B cell (primary cell): Measurements from ENCODE around the gene FOXN3. TPM values are rescaled to one million over a fixed set of nuclear protein-coding genes. Genes with fewer than 3 reads are reported as not detected.

ENCODE experiments used
- ATAC-seq: fragments of 200-7000 bp; cut with Tn5 transposase; one replicate; pipeline ENCODE4 v1.10.0; 2021; ENCODE audit warnings: low read depth, mild to moderate bottlenecking, moderate number of reproducible peaks, moderate library complexity
- CTCF ChIA-PET: fragments of 350-600 bp; sonication (Branson Sonifier 250); formaldehyde crosslinking; loops from one replicate; lab custom pipeline; 2021; ENCODE audit warnings: antibody characterized with exemption, inconsistent platforms; lab: Charles Lee
- POLR2A ChIA-PET: fragments of 350-600 bp; sonication (Branson Sonifier 250); formaldehyde crosslinking; loops from one replicate; lab custom pipeline; 2021; ENCODE audit warnings: antibody characterized with exemption; lab: Charles Lee
- DNase-seq: peaks from one replicate; pipeline ENCODE4 v3.0.0; 2013
- H2AFZ ChIP-seq: 2 replicates; pipeline ENCODE4 v1.6.1; 2012; ENCODE audit warnings: mild to moderate bottlenecking, low read depth, low read length; ENCODE audit not compliant: insufficient read depth, poor library complexity, severe bottlenecking
- H3K27ac ChIP-seq, 2 donors: 1 replicate in 1 of 2; 2 replicates in 1 of 2; pipeline ENCODE4 v1.5.1; 2012 to 2013; ENCODE audit warnings: low read length in 2 of 2, mild to moderate bottlenecking in 2 of 2, moderate library complexity in 1 of 2
- H3K27me3 ChIP-seq, 4 experiments: fragments of 200-600 bp in 1 of 4; sonication (generic) in 1 of 4; replicated peaks in 1 of 4; 1 replicate in 2 of 4; 2 replicates in 2 of 4; pipeline versions ENCODE4 v1.6.1 to v1.7.0; 2013 to 2016; ENCODE audit warnings: low read length in 3 of 4, mild to moderate bottlenecking in 2 of 4, mixed read lengths in 1 of 4, moderate library complexity in 1 of 4; ENCODE audit not compliant: insufficient read depth in 4 of 4, control insufficient read depth in 3 of 4; ENCODE audit errors: control extremely low read depth in 1 of 4
- H3K36me3 ChIP-seq, 2 experiments: replicated peaks in 1 of 2; 1 replicate in 1 of 2; 2 replicates in 1 of 2; pipeline versions ENCODE4 v1.6.1 to v1.7.1; 2013; ENCODE audit warnings: low read length in 1 of 2; ENCODE audit not compliant: insufficient read depth in 2 of 2, control insufficient read depth in 1 of 2; ENCODE audit errors: control extremely low read depth in 1 of 2, extremely low read depth in 1 of 2
- H3K4me1 ChIP-seq, 2 donors: fragments of 200-600 bp in 1 of 2; sonication (generic) in 1 of 2; 1 replicate in 1 of 2; 2 replicates in 1 of 2; pipeline versions ENCODE4 v1.5.1 to v1.6.1; 2013 to 2017; ENCODE audit warnings: low read length in 2 of 2; ENCODE audit not compliant: control insufficient read depth in 2 of 2, insufficient read depth in 2 of 2
- H3K4me2 ChIP-seq: replicated peaks from 2 replicates; pipeline ENCODE3; 2012; ENCODE audit warnings: mild to moderate bottlenecking, low read depth, low read length; ENCODE audit not compliant: poor library complexity, severe bottlenecking
- H3K4me3 ChIP-seq, 5 experiments: fragments of 200-600 bp in 1 of 5; sonication (generic) in 1 of 5; 1 replicate in 3 of 5; 2 replicates in 2 of 5; pipeline versions ENCODE4 v1.5.1 to v1.7.0; 2011 to 2016; ENCODE audit warnings: low read length in 4 of 5, mild to moderate bottlenecking in 4 of 5, low read depth in 2 of 5, control low read depth in 1 of 5, moderate library complexity in 1 of 5; ENCODE audit not compliant: insufficient read depth in 1 of 5; ENCODE audit errors: control extremely low read depth in 1 of 5, extremely low read depth in 1 of 5
- H3K79me2 ChIP-seq: fragments of 200-600 bp; sonication (generic); one replicate; pipeline ENCODE4 v1.6.0; 2016; ENCODE audit warnings: low read length; ENCODE audit not compliant: control insufficient read depth, insufficient read depth
- H3K9ac ChIP-seq: fragments of 200-600 bp; sonication (generic); 2 replicates; pipeline ENCODE4 v1.6.1; 2017; ENCODE audit warnings: mild to moderate bottlenecking, low read length, moderate library complexity
- H3K9me3 ChIP-seq, 3 donors: one replicate each; pipeline versions ENCODE4 v1.6.1 to v1.7.1; 2013; ENCODE audit warnings: low read length in 2 of 3; ENCODE audit not compliant: control insufficient read depth in 2 of 3, insufficient read depth in 1 of 3; ENCODE audit errors: control extremely low read depth in 1 of 3
- H4K20me1 ChIP-seq: 2 replicates; pipeline ENCODE4 v1.6.0; 2012; ENCODE audit warnings: mild to moderate bottlenecking, low read length; ENCODE audit not compliant: insufficient read depth, control insufficient read depth, poor library complexity, severe bottlenecking
- H3K27ac Mint-ChIP-seq: one replicate; pipeline ENCODE4 v1.8.0; 2021; ENCODE audit warnings: mixed read lengths
- H3K27me3 Mint-ChIP-seq: one replicate; pipeline ENCODE4 v1.8.0; 2021; ENCODE audit warnings: mixed read lengths
- H3K4me1 Mint-ChIP-seq: one replicate; pipeline ENCODE4 v1.8.0; 2021; ENCODE audit warnings: mixed read lengths
- H3K4me3 Mint-ChIP-seq: one replicate; pipeline ENCODE4 v1.8.0; 2021; ENCODE audit warnings: mixed read lengths
- H3K9me3 Mint-ChIP-seq: one replicate; pipeline ENCODE4 v1.8.0; 2022; ENCODE audit warnings: mixed read lengths; ENCODE audit not compliant: insufficient read depth
- EZH2 ChIP-seq: IDR thresholded peaks from 2 replicates; pipeline ENCODE4 v1.6.1; 2012; ENCODE audit warnings: borderline replicate concordance, low read depth, mild to moderate bottlenecking, moderate library complexity, low read length; ENCODE audit not compliant: insufficient read depth, poor library complexity, severe bottlenecking
- WGBS: methylation state at CpG from one replicate; pipeline ENCODE4 v1.1.5; 2013; ENCODE audit warnings: missing lambda C conversion rate; ENCODE audit not compliant: insufficient coverage; 5-methylcytosine and 5-hydroxymethylcytosine counted together
- intact Hi-C: fragments of 100-400 bp; cut with micrococcal nuclease; formaldehyde crosslinking; loops from one replicate; pipeline ENCODE4 v1.10.0; 2022
- polyA plus RNA-seq: library from polyadenylated mRNA; depleted of rRNA; stranded (reverse); fragments of >200 nt; gene quantifications from 2 replicates; pipeline ENCODE4 v1.2.3, GENCODE V29; 2012
- total RNA-seq, 2 donors: library from RNA; stranded (reverse); fragments of 120-200 nt in 1 of 2; gene quantifications; 1 replicate in 1 of 2; 2 replicates in 1 of 2; pipeline versions ENCODE4 v1.2.3 to v1.2.4, GENCODE V29; 2013 to 2022
- TF ChIP-seq, protein P1 (sequence below): fragments of 200-600 bp; IDR thresholded peaks from one replicate; pipeline ENCODE4 v1.8.0; 2022; ENCODE audit warnings: antibody characterized with exemption, mild to moderate bottlenecking

The FOXN3 gene
- total and polyA plus RNA-seq, 2 donors (not counting 1 experiment from before 2014, with no cell fraction given) = 80.6 to 98.2 TPM

- peak overlapping the region; percentile 100 for H3K27ac Mint-ChIP-seq
- 88% methylated on average over 11 of the region's 16 CpGs for WGBS
- H3K4me3 ChIP-seq = peak overlapping the region in 1 of 5 experiments; percentile 10
- DNase-seq (peak; percentile 92), ATAC-seq (peak; percentile 42)
- H3K36me3 ChIP-seq = no peaks in the 10 kb centered on the region
- H3K4me2 ChIP-seq = peak overlapping the region; percentile 81
- no peaks in the 10 kb centered on the region for H4K20me1 ChIP-seq
- ChIA-PET POLR2A (interaction anchor here (0.9 to 3.3 kb wide), 7 partner anchors 12 to 416 kb away, joined by 3 to 20 read pairs (median 5); no protein-coding TSS in a partner anchor), CTCF (interaction anchor here (0.6 to 3.5 kb wide), 8 partner anchors 10 to 128 kb away, joined by 3 to 24 read pairs (median 4); no protein-coding TSS in a partner anchor)
- H3K27me3 ChIP-seq = no peaks in the 10 kb centered on the region
- H3K27me3 Mint-ChIP-seq = no peaks in the 10 kb centered on the region
- no peak for TF ChIP-seq EZH2
- TF ChIP-seq, protein P1, sequence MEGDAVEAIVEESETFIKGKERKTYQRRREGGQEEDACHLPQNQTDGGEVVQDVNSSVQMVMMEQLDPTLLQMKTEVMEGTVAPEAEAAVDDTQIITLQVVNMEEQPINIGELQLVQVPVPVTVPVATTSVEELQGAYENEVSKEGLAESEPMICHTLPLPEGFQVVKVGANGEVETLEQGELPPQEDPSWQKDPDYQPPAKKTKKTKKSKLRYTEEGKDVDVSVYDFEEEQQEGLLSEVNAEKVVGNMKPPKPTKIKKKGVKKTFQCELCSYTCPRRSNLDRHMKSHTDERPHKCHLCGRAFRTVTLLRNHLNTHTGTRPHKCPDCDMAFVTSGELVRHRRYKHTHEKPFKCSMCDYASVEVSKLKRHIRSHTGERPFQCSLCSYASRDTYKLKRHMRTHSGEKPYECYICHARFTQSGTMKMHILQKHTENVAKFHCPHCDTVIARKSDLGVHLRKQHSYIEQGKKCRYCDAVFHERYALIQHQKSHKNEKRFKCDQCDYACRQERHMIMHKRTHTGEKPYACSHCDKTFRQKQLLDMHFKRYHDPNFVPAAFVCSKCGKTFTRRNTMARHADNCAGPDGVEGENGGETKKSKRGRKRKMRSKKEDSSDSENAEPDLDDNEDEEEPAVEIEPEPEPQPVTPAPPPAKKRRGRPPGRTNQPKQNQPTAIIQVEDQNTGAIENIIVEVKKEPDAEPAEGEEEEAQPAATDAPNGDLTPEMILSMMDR = no peak
- peak overlapping the region; percentile 93 to 99 for H3K27ac ChIP-seq
- peak overlapping the region; percentile 95 for H3K4me3 Mint-ChIP-seq
- H3K4me1 ChIP-seq = peaks cover 70 to 81% of the 10 kb centered on the region in 2 donors
- H3K9me3 Mint-ChIP-seq = no peaks in the 10 kb centered on the region
- H3K9me3 ChIP-seq = peaks cover 0 to 4% (median 0%) of the 10 kb centered on the region in 3 donors
- peaks cover 85% of the 10 kb centered on the region for H3K4me1 Mint-ChIP-seq
- intact Hi-C loops = loop anchor here (1.0 to 10.0 kb wide), 9 partner anchors 26 to 1080 kb away; no protein-coding TSS in a partner anchor
- H3K9ac ChIP-seq = peak overlapping the region; percentile 75
- no peak overlapping the region for H2AFZ ChIP-seq
- peaks cover 74% of the 10 kb centered on the region for H3K79me2 ChIP-seq
Observed at GRCh38 chr14:89304972-89305703, 111.9 kb downstream of the FOXN3 start.

DNA sequence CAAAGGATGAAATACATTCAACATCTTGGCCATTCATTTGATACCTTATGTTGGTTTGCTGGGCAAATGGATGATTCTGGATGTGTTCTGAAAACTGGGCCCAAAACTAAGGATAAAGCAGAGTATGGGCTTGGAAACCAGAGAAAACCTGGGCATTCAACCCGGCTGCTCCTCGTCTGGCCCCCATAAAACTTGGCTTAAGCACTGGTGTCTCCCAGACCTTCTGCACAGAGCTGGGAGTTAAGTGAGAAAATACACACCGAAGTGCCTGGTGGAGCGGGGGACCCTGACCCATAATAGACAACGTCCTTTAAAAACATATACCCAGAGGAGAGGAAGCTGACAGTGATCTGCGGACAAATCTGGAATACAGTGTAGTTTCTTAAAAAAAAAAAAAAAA lies 112.5 kb downstream of the FOXN3 start:
- no peaks in the 10 kb centered on the region for H4K20me1 ChIP-seq
- peaks cover 82% of the 10 kb centered on the region for H3K4me1 Mint-ChIP-seq
- peaks cover 0 to 2% of the 10 kb centered on the region in 2 experiments for H3K36me3 ChIP-seq
- ChIA-PET POLR2A (interaction anchor here (0.9 to 3.3 kb wide), 7 partner anchors 9 to 126 kb away, joined by 3 to 20 read pairs (median 5); no protein-coding TSS in a partner anchor), CTCF (interaction anchor here (0.6 to 3.5 kb wide), 15 partner anchors 11 to 127 kb away, joined by 3 to 24 read pairs (median 4); no protein-coding TSS in a partner anchor)
- peak overlapping the region; percentile 93 to 99 for H3K27ac ChIP-seq
- WGBS = 70% methylated on average over 2 of the region's 6 CpGs
- peaks cover 70 to 81% of the 10 kb centered on the region in 2 donors for H3K4me1 ChIP-seq
- ATAC-seq (no peak), DNase-seq (no peak)
- H3K9ac ChIP-seq = peak overlapping the region; percentile 75
- H3K9me3 ChIP-seq = peaks cover 0 to 4% (median 0%) of the 10 kb centered on the region in 3 donors
- peak overlapping the region; percentile 81 for H3K4me2 ChIP-seq
- intact Hi-C loops = loop anchor here (1.0 to 10.0 kb wide), 7 partner anchors 61 to 1080 kb away; no protein-coding TSS in a partner anchor
- peak overlapping the region in 4 of 5 experiments; percentile 26 to 61 (median 48) for H3K4me3 ChIP-seq
- H3K4me3 Mint-ChIP-seq = peak overlapping the region; percentile 95
- H2AFZ ChIP-seq = no peak overlapping the region
- peak overlapping the region; percentile 100 for H3K27ac Mint-ChIP-seq
- TF ChIP-seq EZH2 = no peak
- TF ChIP-seq, protein P1 = no peak
- H3K79me2 ChIP-seq = peaks cover 74% of the 10 kb centered on the region
- H3K9me3 Mint-ChIP-seq = no peaks in the 10 kb centered on the region
- H3K27me3 ChIP-seq = no peaks in the 10 kb centered on the region
- H3K27me3 Mint-ChIP-seq = no peaks in the 10 kb centered on the region
